HG03558 (cell line): ENCODE data around the gene TAL1.
"Not testable (repeated sequence)": the region's sequence is repeated elsewhere in the genome, so short reads cannot be mapped to it uniquely, and the experiment has no call there.

Experiments
- ATAC-seq: cut with Tn5 transposase; IDR thresholded peaks from one replicate; pipeline ENCODE4 v1.9.1; 2021; ENCODE audit warnings: moderate number of reproducible peaks; ENCODE audit not compliant: unreplicated experiment; ENCODE audit errors: extremely low read depth

Gene TAL1

DNA sequence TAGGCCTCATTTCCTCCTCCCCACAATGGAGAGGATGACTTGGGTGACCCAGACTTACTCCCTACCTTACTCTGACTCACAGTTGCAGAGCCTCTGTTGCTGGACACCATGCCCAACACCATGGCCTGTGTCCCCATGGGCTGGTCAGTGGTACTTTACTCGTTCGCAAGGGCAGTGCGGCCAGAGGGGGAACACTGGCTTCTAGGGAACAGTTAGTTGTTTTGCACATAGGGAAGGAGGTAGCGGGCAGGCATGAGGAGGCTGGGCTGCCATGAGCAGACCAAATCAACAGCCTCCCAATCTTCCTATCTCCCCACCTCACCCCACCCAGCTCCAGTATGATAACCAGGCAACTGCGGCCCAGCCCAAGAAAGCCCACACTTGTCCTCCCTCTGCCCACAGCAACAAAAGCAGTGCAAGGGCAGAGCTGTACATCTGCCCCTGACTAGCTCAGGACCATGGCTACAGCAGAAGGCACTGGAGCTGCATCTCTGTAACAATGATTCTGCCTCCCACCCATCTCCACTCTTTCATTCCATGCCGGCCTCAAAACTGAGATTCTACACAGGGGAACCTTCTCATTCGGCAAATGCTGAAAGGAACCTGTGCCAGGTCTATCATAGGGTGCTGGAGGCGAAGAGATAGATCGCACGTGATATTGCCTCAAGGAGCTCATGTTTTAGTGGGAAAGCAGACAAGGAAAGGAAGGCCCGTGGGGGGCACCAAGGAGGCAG is 18.6 kb downstream of the TAL1 start:
- no peak for ATAC-seq

DNA sequence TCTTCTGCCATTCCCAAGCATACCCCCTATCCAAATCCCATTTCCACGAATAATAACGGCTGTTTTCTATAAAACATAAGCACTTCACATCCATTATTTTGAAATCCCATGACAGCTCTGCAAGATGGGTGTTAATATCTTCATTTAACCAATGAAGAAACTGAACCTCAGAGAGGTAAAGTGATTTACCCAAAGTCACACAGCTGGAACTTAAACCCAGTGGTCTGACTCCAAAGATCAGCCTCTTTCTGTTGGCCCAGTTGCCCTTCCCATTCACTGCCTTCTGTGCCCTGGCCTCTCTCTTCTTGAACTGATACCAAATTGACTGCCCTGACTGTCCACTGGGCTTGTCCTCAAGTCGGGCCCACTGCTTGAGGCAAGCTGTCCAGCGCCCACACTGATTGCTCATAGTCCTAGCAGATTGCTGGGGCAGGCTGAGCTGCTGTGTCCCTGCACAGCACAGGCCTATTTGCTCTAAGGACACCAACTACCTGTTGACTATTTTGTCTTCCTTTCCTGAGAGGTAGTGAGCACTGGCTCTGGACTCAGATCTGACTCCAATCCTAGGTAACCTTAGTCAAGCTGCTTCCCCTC is 19.3 kb downstream of the TAL1 start:
- ATAC-seq, result no peak

DNA sequence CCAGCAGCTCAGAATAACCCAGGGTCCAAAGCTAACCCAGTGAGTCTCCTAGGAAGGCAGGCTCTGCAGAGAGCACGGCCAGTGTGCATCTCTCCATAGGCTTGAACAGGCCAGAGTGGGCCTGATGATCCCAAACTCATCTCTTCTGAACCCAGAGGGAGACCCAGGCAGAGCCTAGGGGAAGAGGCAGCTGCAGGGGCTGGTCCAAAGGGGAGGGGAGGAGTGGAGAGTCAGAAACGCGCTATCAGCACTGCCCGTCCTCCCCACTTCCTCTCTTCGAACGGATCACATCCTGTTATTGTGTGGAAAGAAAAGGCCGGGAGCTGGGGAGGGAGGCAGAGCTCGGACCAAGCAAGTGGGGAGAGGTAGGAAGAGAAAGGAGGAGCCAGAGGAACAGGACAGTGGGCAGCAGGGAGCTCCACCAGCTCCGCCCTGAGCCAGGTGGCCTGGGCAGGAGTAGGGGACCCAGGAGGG is 20.2 kb downstream of the TAL1 start:
- no peak for ATAC-seq

DNA sequence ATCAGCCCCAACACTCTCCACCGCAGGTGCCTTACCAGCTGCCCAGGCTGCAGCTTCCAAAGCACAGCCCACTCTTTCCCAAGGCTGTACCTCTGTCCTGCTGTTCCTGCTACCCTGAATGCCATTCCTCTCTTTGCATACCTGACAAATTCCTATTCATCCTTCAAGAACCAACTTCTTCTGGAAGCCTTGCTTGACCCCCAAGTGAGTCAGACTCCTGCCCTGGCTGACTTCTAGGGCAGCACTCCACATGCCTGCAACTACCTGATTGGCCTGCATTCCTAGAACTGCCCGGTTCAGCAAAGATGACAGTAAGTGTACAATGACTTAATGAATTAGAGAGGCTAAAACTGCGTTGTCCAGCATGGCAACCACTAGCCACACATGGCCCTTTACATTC is 21.4 kb downstream of the TAL1 start:
- no peak for ATAC-seq

DNA sequence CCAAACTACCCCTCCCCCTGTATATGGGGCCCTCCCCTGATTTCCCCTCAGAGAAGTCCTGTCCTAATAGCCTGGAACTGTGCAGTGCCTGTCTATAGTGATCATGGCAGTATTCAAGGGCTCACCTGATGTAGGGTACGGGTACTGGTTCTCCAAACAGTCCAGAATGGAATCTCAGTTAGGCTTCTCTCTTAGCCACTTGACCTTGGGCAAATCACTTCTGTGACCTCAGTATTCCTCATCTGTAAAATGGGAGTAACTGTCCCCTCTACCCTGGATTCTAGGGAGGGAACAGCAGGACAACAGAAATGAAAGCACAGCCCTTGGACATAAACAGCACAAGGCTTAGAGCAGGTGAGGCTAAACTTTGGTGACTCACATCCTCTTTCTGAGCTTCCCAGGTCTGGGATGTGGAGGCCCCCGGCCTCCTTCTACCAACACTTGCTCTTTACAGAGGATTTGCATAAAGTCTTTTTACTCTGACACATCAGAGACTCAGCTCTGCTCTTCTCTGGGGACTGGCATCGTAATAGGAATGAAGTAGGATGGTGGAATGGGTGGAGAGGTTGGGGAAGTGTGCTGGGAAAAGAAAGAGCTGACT is 22.2 kb downstream of the TAL1 start:
- ATAC-seq, result no peak

DNA sequence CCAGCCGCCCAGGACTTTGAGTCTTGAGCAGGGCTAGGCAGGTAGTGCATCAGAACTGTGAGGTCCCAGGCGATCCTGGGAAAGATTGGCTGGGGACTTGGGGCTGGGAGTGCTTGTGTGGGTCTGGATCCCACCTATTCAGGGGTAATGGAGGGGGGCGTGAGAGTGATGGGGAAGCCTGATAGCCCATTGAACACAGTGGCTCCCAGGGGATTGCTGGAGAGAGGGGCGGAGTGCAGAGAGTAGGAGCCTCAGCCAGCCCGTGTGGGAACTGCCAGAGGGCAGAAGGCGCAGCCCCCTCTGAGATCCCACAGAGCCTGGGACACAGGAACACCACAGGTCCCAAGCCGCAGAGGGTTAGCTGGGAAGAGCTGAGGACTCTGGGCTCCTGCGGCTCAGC is 22.9 kb downstream of the TAL1 start:
- ATAC-seq, result no peak

DNA sequence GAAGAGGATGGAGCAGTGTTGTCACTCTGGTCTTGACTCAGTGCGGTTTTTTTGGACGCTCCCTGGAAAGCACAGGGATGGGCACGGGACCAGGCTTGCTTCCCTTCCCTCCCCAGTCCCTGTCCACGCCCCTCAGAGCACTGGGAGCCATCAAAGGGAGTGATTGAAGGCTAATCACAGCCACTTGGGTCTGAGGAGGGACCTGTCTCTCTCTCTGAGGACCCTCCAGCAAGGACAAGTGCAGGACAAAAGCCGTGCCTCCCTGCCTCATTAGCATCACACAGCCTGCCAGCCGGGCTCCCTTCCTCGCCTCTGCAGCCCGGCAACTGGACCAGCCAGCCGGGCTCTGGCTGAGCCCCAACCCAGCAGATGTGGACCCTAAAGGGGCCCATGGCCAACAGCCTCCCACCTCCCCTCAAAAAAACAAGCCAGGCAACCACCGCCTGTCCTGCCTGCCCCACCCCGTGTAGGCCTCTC is 23.6 kb downstream of the TAL1 start:
- ATAC-seq, result no peak

DNA sequence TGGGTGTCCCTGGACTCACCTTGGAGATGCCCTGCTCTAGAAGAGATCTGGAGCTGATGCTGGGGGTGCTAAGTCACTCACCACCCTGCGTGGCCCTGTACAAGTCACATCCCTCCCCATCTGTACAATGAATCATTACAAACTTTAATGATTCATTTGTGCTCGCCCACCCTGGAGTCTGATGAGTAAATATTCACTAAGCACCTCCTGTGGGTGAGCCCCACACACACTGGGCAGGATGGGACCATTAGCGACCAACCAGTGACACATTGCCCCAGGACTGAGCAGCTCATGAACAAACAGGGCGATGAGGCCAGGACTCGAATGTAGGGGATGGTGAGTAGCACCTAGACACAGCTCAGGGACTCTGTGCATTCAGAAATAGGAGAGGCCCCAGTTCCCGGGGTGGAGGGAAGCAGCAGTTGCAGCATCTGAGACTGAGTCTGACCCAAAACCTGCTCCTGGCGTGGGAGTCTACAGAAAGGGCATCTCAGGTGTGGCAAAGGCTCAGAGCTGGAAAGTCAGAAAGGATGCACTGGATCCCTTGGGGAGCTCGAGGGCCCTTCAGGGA is 24.1 kb downstream of the TAL1 start:
- ATAC-seq, result no peak

DNA sequence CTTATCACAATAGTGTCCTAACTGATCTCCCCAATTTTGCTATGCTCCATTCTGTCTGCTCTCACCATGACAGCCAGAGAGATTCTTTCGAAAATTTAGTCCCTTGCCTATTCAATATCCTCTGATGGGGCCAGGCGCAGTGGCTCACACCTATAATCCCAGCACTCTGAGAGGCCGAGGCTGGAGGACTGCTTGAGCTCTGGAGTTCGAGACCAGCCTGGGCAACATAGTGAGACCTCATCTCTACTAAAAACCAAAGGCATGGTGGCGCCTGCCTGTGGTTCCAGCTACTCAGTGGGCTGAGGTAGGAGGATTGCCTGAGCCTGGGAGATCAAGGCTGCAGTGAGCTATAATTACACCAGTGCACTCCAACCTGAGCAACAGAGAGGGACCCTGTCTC is 26.1 kb downstream of the TAL1 start:
- no peak for ATAC-seq

DNA sequence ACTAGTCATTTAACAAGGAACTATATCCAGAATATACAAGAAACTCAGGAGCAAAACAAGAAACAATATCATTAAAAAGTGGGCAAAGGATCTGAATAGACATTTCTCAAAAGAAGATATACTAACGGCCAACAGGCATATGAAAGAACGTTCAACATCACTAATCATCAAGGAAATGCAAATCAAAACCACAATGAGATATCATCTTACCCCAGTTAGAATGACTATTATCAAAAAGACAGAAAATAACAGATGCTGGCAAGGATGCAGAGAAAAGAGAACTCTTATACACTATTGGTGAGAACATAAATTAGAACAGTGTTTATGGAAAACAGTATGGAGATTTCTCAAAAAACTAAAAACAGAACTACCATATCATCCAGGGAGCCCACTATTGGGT is 28.5 kb downstream of the TAL1 start:
- not testable (repeated sequence) for ATAC-seq

DNA sequence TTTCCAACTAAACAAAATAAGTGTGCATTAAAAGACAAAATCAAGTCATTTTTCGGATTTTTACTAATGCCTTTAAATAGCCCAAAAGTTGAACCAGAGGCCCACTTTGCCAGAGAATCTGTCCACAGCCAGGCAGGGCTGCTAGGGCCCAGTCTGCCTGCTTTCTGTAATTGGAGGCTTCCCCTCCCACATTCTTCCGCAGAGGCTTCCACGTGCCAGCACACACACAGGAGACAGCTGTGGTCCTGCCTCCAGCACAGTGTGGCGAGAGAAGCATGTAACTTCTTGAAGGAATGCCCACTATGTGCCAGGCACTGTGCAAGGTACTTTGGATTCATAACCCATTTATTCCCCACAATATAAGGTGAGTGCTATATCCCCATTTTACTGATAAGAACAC is 30.8 kb downstream of the TAL1 start:
- no peak for ATAC-seq

DNA sequence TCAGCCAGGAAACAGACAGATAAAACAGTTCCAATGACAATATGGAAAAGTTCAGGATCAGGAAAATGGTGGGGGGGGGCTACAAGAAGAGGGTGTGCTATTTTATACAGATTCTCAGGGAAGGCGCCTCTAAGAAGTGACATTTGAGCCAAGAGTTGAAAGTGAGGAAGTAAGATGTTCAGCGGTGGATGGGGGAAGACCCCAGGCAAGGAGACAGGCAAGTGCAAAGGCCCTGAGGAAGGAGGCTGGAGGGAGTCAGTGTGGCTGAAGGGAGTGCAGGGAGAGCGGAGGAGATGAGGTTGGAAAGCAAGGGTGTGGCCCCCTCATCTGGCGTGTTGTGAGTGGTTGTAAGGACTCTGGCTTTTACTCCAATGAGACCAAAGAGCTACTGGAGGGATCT is 33.8 kb downstream of the TAL1 start:
- ATAC-seq, result no peak

DNA sequence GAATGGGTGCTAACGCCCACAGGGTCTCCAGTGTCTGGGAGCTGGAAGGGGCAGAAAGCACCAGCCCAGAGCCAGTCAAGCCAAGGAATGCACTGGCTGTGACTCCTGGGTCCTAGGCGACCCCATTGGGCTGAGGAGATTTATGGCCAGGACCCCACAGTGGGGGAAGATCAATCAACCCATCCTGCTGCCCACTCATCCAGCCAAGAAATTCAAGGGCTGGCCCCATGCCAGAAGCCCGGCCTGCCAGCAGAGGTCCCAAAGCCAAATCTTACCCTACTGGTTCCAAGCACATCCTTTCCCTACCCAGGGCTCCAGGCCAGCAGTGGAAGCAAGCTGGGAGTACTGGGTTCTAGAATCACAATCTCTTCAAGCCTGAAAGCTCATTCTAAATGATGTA is 35.4 kb downstream of the TAL1 start:
- no peak for ATAC-seq

DNA sequence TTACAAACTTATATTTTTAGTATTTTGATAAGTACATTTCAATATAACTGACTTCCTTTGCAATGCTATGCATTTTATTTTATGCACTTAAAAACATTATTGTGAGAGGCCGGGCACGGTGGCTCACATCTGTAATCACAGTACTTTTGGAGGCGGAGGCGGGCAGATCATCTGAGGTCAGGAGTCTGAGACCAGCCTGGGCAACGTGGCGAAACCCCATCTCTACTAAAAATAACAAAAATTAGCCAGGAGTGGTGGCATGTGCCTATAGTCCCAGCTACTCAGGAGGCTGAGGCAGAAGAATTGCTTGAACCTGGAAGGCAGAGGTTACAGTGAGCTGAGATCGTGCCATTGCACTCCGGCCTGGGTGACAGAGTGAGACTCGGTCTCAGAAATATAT is 36.0 kb downstream of the TAL1 start:
- ATAC-seq, result not testable (repeated sequence)

DNA sequence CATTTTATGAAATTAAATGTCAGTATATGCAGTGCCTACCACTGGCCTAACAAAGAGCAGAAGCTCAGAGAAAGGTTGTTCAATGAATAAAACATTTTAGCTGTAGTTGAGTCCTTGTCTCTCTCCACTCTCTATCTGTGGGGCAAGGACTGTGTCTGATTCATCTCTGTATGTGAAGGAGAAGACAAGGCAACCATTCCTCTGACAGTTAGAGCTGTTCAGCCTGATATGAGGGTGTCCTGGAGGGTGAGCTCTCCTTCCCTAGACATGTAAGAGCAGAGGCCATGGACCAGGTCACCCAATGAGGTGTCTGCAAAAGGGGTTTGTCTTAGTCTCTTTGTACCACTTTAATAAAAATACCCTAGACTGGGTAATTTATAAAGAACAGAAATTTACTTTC is 37.7 kb downstream of the TAL1 start:
- no peak for ATAC-seq

DNA sequence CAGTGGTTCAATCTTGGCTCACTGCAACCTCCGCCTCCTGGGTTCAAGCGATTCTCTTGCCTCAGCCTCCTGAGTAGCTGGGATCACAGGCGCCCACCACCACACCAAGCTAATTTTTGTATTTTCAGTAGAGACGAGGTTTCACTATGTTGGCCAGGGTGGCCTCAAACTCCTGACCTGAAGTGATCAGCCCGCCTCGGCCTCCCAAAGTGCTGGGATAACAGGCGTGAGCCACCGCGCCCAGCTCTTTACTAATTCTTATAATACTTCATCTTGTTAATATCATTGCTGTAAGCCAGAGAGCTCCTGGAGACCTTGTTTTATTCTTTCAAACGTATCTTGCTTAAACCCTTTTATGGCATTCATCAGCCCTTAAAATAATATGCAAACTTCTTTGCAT is 38.5 kb downstream of the TAL1 start:
- ATAC-seq, result not testable (repeated sequence)

DNA sequence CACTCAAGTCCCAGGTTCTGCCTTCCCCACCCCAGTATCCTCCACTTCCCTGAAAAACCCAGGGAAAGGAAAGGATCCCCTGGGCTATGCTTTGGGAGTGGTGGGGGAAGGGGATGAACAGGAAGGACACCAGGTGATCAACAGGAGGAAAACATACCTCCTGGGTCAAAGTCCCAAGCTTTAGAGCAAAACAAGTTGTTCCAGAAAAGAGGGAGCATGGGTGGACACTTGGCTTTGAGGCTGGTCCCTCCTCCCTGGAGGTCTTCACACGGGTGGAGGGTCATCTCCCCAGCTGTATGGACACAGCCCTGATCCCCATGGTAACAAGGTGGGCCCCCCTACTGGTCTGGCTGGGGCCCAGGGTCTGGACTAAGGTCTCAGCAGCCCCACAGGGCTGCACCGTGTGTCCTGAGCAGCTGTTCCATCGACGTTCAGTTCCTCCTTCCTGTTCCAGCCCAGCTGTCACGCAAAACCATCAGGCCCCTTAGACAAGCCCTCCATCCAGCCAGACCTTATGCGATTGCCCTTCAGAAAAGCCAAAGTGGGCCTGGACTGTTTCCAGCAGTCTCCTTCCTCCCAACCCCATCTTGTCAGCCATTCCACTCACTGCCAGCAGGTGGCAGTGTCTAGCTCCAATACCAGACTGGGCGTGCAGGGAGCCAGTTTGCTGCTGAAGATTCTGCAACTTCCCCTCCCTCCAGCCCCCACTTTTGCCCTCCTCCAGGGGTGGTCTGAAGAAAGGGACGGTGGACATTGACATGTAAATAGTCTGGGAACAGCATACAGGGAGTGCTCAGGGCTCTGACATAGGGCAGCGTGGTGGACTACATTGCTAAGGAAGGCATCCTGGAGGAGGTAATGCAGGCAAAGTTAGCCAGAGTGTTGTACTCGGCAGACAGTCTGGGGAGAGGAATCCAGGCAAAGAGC is 39.3 kb downstream of the TAL1 start:
- ATAC-seq, result no peak

DNA sequence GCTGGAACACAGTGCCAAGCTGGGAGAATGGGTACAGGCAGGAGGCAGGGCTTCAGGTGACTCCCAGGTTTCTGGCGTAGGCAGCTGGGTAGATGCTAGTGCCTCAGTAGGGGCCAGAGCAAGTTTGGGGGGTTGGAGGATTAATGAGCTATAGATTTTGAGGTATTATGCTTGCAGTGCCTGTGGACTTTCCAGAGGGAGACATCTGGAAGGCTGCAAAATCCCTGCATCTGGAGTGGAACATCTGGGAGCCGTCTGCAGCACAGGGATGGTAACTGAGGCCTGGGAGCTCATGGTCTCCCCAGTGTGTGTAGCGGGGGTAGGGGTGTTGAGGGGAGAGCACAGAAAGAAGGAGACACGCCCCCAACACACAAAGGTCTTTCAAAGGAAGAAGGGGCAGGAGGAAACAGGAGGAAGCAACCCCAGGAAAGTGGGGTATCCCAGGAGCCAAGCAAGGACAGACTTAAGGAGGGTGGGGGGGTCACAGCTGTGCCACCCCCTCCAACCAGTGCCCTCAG is 40.0 kb downstream of the TAL1 start:
- no peak for ATAC-seq

DNA sequence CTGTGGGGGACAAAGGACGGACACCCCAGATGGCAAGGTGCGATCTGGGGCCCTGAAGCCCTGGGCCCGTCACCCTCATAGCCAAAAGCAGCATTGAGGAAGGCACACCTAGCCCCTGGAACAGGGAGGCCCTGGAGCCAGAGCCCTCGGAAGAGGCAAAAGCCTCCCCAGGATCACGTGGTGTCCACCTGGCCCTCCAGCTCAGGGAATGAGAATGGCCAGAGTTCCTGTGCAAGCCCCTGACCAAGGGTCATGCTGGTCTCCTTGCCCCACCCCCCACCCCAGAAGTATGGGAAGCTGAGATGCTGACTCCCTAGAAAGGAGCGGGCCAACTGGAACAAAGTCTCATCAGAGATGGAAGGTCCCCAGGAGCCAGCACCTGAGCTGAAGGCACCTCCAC is 41.2 kb downstream of the TAL1 start:
- ATAC-seq, result no peak

DNA sequence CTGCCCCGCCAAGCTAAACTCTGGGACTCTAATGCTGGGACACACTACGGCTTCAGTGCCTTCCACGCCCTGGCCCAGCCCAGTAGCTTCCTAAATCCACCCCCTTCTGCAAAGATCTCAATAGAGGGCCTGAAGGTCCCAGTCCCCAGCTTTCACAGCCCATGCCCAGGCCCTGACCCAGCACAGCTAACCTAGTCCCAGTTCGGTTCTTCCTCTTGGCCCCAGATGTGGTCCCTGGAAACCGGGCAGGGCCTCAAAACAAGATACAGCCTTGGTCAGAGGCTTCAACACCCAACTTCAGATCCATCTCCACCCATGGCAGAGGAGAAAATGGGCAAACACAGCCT is 41.5 kb downstream of the TAL1 start:
- ATAC-seq, result no peak
